RPMI8226 (cell line): ENCODE measurements around the gene FYB1.
A peak's percentile ranks its signal among the peaks of the same experiment; 100 is the strongest.

ENCODE experiments used
- DNase-seq: peaks from one replicate; pipeline ENCODE4 v3.0.0-alpha.2; 2015

The FYB1 gene

DNA sequence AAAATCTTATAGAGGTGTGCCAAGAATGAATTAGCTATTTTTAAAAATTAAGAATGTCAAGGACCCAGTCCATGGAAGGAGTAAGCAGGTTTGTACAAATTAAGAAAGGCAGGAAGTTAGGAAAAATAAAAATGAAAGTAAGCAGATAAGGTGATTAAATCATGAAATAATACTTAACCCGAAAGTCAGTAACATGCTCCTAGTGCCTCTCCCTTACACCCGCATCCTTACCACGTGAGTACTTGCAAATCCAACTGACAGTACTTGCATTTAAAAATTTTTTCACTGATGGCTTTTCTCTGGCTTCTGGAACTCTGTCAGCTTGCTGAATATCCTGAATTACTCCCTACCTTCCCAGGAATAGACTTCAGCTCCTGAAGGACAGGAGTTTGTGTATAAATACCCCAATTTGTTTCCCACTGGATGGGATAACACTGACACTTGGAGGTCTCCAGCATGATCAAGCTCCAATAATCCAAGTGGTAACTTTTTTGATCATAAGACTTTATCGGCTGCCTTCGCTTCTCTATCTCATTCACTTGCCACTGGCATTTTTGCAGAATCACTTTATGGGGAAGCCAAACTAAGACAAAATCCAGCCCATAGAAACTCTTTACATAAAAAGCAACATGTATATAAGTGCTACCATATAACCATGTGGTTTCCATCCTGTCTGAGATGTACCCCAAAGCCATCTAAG is 103.6 kb downstream of the FYB1 start:
- no peak for DNase-seq

DNA sequence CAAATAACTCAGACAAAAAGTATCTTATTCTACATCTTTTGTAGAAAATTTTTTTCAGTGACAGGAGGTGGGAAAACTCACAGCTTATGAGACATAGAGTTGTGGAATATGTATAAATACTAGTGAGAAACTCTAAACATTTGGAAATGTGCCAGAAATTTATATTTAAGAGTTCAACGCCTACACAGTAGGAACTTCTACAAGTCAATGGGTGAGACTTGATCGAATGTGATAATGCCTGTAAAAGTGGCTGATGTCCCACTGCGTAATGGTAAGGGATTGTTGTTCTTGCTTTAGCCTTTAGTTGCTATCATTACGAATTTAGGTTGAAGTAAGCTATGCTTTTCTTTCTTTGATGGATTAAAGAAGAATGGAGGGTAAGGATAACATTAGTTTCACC is 105.2 kb downstream of the FYB1 start:
- no peak for DNase-seq

DNA sequence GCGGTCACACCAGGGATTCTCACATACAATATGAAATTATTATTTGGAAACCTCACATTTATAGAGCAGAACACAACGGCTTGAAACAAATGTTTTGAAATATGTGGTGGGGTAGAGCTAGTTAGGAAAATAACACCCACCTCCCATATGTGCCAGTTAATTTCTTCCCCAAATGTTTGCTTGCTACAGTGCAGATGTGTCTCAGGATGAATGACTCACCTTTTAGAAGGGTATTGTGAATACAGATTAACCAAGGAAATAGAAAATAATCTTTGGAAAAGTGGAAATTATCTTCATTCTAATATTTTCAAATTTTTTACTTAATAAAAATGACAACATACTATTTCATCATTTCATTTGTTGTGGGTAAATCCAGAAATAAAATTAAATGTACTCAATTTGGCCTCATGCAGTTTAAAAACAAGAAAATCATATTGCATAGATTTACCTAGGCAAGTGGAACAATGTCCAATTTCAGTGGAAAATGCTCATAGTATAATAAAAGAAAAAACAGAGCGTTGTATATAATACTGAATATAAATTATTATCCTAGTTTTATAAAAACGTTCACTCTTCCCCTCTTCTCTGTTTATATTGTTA is 105.9 kb downstream of the FYB1 start:
- DNase-seq, result no peak

DNA sequence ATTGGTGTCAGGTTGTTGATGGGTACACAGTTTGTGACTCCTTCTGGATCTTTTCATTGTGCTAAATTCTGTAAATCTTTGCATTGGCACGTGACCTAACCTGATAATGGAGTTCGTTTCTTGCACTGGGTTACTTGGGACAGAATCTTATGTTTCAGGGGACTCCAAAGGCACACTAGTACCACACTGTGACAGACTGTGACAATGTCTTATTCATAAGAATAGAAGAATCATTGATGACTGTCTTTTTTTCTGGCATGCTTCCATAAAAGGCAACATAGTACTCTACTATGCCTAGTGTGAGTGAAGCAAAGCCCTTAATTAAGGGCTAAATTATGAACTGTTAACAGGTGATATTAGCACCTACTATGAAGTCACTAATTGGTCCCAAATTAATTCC is 109.8 kb downstream of the FYB1 start:
- DNase-seq, result no peak

GRCh38 chr5:39108987-39109386 is 110.4 kb downstream of the FYB1 start:
- no peak for DNase-seq

DNA sequence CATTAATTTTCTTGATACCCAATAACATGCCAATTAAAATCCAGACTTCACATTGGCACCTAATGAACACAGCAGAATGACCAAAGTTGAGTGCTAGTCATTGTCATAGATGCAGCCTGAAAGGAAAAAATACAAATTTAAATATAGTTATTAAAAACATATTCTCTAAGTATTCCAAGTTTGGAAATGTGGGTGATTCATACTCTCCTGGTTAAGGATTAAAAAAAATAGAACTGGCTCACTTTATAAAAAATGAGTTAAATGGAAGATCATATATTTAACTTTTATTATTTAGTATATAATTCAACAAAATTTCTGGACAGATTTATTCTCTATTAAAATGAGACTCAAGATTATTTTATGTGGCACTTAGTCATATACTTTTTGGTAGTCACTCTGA is 112.0 kb downstream of the FYB1 start:
- no peak for DNase-seq

GRCh38 chr5:39106322-39106721 is 113.0 kb downstream of the FYB1 start:
- DNase-seq, result no peak

- no peak for DNase-seq
These were observed 115.1 kb downstream of the FYB1 start for GRCh38 chr5:39104221-39104620.

GRCh38 chr5:39102684-39103155 is 116.6 kb downstream of the FYB1 start:
- no peak for DNase-seq

DNA sequence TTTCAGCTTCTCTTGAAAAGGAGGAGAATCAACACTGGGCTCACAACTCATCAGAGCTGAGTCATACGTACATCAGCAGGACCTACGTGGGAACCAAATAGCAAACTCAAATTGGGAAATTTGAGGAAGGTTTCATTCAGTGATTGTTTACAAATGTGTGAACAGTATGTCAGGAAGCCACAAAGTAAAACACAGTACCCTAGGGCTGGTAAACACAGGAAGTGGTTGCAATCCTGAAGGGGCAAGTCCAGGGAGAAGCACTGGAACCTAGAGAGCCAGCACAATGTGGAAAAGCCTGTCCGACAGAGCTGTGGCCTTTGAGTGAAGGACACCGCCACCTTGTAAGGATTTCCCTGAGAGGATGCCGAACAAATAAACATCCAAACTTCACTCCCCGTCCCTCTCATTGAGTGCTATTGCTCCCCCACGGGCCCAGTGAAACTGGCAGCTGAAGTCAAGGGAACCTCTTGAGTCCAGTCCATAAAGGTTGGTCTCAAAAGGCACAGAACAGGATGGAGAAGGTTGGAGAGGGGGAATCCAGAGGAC is 118.4 kb downstream of the FYB1 start:
- DNase-seq, result no peak

DNA sequence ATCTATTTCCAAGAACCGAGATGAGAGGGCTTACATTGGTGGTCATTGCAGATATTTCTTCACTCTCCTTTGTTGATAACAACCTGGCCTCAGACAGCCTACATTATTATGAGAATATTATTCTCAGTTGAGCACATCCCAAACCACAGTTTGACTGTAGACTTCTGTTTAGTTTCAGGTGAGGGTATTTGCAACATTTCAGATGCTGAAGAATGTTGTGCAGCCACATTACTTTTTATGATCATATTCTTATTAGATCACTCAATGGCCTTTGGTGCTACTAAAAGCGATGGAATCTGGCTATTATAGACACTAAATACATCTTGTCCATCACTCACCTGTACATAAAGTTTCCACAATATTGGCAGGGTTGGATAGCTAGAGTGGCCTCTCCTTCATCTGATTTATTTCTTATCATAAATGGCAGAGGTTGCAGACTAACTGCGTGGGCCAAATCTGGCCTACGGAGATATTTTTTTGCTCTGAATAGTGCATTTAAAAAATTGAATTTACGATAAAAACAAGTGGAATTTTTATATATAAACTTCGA is 119.0 kb downstream of the FYB1 start:
- DNase-seq, result no peak

DNA sequence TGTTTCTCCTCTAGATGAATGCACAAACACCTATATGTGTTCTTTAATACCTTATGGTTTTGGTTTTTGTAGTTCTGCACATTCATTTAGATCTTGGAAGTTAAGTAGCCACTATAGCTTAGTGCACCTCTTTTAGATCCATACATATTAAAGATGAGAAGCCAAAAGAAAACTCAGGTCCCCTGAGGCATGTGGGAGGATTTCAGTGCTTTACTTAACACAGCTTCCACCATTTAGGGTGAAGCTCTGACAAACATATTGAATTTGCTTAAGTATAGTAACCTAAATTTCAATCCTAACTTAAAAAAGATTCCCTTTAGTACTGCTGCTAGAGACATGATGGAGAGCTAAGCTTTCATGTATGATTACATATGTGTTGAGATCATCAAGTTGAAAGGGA is 119.5 kb downstream of the FYB1 start:
- DNase-seq, result no peak

- no peak for DNase-seq
These were observed 126.0 kb downstream of the FYB1 start for GRCh38 chr5:39093352-39093751.

GRCh38 chr5:39092581-39093351 is 126.6 kb downstream of the FYB1 start:
- no peak for DNase-seq

DNA sequence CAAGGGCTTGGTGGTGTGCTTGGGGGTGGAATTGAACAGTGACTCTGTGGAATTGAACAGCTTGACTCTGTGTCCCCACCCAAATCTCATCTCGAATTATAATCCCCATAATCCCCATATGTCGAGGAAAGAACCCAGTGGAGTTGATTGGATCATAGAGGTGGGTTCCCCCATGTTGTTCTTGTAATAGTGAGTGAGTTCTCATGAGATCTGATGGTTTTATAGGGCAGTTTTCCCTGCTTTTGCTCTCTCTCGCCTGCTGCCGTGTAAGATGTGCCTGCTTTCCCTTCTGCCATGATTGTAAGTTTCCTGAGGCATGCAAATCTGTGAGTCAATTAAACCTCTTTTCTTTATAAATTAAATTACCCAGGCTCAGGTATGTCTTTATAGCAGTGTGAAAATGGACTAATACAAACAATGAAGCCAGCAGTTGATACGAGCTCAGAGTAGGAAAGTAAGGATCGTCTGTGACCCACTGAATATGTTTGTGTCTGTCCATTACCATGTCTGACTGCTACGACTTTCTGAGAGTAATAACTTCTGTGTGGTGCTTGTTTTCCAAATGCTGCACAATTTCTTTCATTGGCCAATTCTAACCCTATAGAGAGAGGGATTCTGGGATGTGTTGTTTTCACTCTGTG is 127.3 kb downstream of the FYB1 start:
- no peak for DNase-seq

DNA sequence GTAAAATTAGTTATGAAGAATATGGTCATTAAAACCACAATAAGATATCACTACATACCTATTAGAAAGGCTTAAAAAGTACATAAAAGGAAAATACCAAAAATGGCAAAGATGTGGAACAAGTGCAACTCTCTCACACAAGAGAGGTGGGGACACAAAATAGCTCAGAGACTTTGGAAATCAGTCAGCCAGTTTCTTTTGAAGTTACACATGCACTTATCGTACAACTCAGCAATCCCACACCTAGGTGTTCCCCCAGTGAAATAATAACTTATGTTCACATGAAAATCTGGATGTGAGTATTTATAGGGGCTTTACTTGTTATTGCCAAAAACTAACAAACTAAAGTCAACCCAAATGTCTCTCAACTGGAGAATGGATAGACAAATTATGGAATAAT is 135.4 kb downstream of the FYB1 start:
- no peak for DNase-seq

DNA sequence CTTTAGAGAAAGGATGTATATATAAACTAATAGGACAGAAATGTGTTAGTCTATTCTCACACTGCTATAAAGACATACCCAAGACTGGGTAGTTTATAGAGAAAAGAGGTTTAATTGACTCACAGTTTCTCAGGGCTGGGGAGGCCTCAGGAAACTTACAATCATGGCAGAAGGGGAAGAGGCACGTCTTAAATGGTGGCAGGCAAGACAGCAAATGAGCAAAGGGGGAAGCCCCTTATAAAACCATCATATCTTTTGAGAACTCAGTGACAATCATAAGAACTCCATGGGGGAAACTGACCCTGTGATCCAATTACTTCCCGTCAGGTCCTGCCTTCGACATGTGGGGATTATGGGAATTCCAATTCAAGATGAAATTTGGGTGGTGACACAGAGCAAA is 136.4 kb downstream of the FYB1 start:
- no peak for DNase-seq

- DNase-seq, result peak; percentile 58
These were observed 138.7 kb downstream of the FYB1 start for GRCh38 chr5:39080597-39081204.

GRCh38 chr5:39080168-39080567 is 139.2 kb downstream of the FYB1 start:
- no peak for DNase-seq

- DNase-seq, result no peak
These were observed 140.2 kb downstream of the FYB1 start for GRCh38 chr5:39079147-39079546.

- peak; percentile 70 for DNase-seq
These were observed 142.3 kb downstream of the FYB1 start for GRCh38 chr5:39076757-39077728.
